PC-3 (cell line): ENCODE data around the gene GLI3.

Experiments
- CTCF ChIP-seq: fragments of 300-600 bp; sonication (generic); conservative IDR thresholded peaks from 2 replicates; pipeline ENCODE4 v1.5.1; 2017; ENCODE audit warnings: antibody characterized with exemption, low read depth, mild to moderate bottlenecking, low read length
- EZH2 ChIP-seq: fragments of 300-600 bp; sonication (generic); IDR thresholded peaks from one replicate; pipeline ENCODE4 v1.6.1; 2017; ENCODE audit warnings: antibody characterized with exemption, mild to moderate bottlenecking, low read length; ENCODE audit not compliant: unreplicated experiment
- EZH2phosphoT487 ChIP-seq: fragments of 300-600 bp; sonication (generic); IDR thresholded peaks from 2 replicates; pipeline ENCODE4 v1.6.1; 2018; ENCODE audit warnings: mild to moderate bottlenecking, antibody characterized with exemption, low read length, borderline replicate concordance

- no peak for TF ChIP-seq CTCF
- no peak for TF ChIP-seq EZH2
- TF ChIP-seq EZH2phosphoT487 = no peak
Observed at GRCh38 chr7:42077271-42078135, 159.5 kb downstream of the GLI3 start.
